Parathyroid adenoma (tissue), 2 donors: ENCODE measurements around the gene IL1R1.

Experiments
- H2AFZ ChIP-seq: fragments of 300-600 bp; sonication (generic); one replicate; pipeline ENCODE4 v1.7.0; 2017; ENCODE audit warnings: antibody characterized with exemption, mild to moderate bottlenecking
- H3K27ac ChIP-seq: fragments of 300-600 bp; sonication (generic); one replicate; pipeline ENCODE4 v1.7.0; 2017
- H3K27me3 ChIP-seq: fragments of 300-600 bp; sonication (generic); one replicate; pipeline ENCODE4 v1.7.0; 2017; ENCODE audit warnings: low read length; ENCODE audit not compliant: control insufficient read depth, insufficient read depth
- H3K36me3 ChIP-seq: fragments of 300-600 bp; sonication (generic); one replicate; pipeline ENCODE4 v1.7.0; 2017; ENCODE audit warnings: low read length; ENCODE audit not compliant: control insufficient read depth, insufficient read depth
- H3K4me1 ChIP-seq: fragments of 300-600 bp; sonication (generic); one replicate; pipeline ENCODE4 v1.7.0; 2017; ENCODE audit warnings: control low read depth
- H3K4me2 ChIP-seq: fragments of 300-600 bp; sonication (generic); one replicate; pipeline ENCODE4 v1.7.0; 2017; ENCODE audit warnings: low read length
- H3K4me3 ChIP-seq: fragments of 300-600 bp; sonication (generic); one replicate; pipeline ENCODE4 v1.7.0; 2017; ENCODE audit warnings: low read depth, low read length
- H3K79me2 ChIP-seq: fragments of 300-600 bp; sonication (generic); one replicate; pipeline ENCODE4 v1.7.0; 2017; ENCODE audit warnings: control low read depth
- H3K9ac ChIP-seq: fragments of 300-600 bp; sonication (generic); one replicate; pipeline ENCODE4 v1.7.0; 2017; ENCODE audit warnings: mild to moderate bottlenecking
- H3K9me3 ChIP-seq: fragments of 300-600 bp; sonication (generic); one replicate; pipeline ENCODE4 v1.7.0; 2017; ENCODE audit warnings: low read length; ENCODE audit not compliant: control insufficient read depth
- TF ChIP-seq, protein P1 (sequence below): fragments of 300-600 bp; sonication (generic); IDR thresholded peaks from one replicate; pipeline ENCODE4 v1.7.0; 2017; ENCODE audit warnings: antibody characterized with exemption, mild to moderate bottlenecking
- donor health status: primary hyperparathyroidism.

Gene IL1R1

GRCh38 chr2:102137138-102137537 is 5.4 kb upstream of the IL1R1 start:
- Histone ChIP-seq H2AFZ (no peak overlapping the region), H3K4me2 (no peak overlapping the region), H3K9me3 (no peaks in the 10 kb centered on the region)

GRCh38 chr2:102138331-102138730 is 4.2 kb upstream of the IL1R1 start:
- H3K79me2 ChIP-seq = peaks cover 8% of the 10 kb centered on the region
- H3K4me1 ChIP-seq = peaks cover 16% of the 10 kb centered on the region
- H3K9me3 ChIP-seq = no peaks in the 10 kb centered on the region
- TF ChIP-seq, protein P1, sequence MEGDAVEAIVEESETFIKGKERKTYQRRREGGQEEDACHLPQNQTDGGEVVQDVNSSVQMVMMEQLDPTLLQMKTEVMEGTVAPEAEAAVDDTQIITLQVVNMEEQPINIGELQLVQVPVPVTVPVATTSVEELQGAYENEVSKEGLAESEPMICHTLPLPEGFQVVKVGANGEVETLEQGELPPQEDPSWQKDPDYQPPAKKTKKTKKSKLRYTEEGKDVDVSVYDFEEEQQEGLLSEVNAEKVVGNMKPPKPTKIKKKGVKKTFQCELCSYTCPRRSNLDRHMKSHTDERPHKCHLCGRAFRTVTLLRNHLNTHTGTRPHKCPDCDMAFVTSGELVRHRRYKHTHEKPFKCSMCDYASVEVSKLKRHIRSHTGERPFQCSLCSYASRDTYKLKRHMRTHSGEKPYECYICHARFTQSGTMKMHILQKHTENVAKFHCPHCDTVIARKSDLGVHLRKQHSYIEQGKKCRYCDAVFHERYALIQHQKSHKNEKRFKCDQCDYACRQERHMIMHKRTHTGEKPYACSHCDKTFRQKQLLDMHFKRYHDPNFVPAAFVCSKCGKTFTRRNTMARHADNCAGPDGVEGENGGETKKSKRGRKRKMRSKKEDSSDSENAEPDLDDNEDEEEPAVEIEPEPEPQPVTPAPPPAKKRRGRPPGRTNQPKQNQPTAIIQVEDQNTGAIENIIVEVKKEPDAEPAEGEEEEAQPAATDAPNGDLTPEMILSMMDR = no peak
- no peak overlapping the region for H3K27ac ChIP-seq
- no peaks in the 10 kb centered on the region for H3K27me3 ChIP-seq
- no peaks in the 10 kb centered on the region for H3K36me3 ChIP-seq
- no peak overlapping the region for H2AFZ ChIP-seq
- H3K4me3 ChIP-seq = no peak overlapping the region
- no peak overlapping the region for H3K4me2 ChIP-seq
- H3K9ac ChIP-seq = no peak overlapping the region

More at GRCh38 chr2:102137138-102137537, 5.4 kb upstream of the IL1R1 start:
- H3K4me3 ChIP-seq = no peak overlapping the region
- H3K9ac ChIP-seq = no peak overlapping the region
- TF ChIP-seq, protein P1 = no peak
- H3K79me2 ChIP-seq = peaks cover 4% of the 10 kb centered on the region
- H3K36me3 ChIP-seq = no peaks in the 10 kb centered on the region
- no peak overlapping the region for H3K27ac ChIP-seq
- no peaks in the 10 kb centered on the region for H3K27me3 ChIP-seq
- peaks cover 16% of the 10 kb centered on the region for H3K4me1 ChIP-seq

DNA sequence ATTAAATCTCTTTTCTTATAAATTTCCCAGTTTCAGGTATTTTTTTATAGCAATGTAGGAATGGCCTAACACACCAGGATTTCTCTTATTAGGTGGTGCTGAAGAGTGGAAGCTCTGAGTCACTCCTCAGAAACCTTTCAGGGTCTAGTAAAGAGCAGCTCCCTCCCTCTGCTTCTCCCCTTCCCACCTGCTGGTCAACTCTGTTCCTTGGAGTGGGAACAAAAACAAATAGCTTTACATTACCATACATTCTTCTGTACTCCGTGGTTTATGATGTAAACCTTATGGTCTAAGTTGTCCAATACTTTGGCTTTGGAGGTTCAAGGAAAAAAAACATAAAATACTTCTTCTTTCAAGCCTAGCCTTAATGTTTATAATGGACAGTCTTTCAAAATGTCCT is 2.7 kb upstream of the IL1R1 start:
- Histone ChIP-seq H3K79me2 (peaks cover 17% of the 10 kb centered on the region), H3K9ac (no peak overlapping the region), H3K27ac (no peak overlapping the region), H3K9me3 (no peaks in the 10 kb centered on the region), H3K36me3 (no peaks in the 10 kb centered on the region), H3K27me3 (no peaks in the 10 kb centered on the region), H3K4me2 (no peak overlapping the region), H3K4me3 (no peak overlapping the region), H2AFZ (no peak overlapping the region), H3K4me1 (peaks cover 24% of the 10 kb centered on the region)
- TF ChIP-seq, protein P1 = no peak

DNA sequence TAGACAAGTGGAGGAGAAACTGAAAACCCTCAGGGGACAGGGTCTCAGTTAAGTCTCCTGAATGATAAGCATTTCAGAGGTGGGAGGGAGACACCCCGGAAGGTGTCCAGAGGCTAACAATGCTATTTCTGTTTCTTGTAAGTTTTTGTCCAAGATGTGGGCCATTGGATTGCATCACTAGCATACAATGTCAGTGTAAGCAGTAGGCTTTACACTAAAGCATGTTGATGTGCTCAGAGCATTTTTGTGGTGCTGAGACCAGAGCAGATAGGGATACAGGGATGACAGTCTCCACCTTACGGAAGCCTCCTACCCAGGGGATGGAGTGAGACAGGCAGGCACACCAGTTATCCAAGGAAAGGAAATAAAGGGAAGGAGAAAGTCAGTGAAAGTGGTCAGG is 2.2 kb upstream of the IL1R1 start:
- Histone ChIP-seq H3K27me3 (no peaks in the 10 kb centered on the region), H3K36me3 (no peaks in the 10 kb centered on the region), H3K9me3 (no peaks in the 10 kb centered on the region), H3K9ac (no peak overlapping the region), H3K4me1 (peaks cover 29% of the 10 kb centered on the region), H3K79me2 (peaks cover 21% of the 10 kb centered on the region), H3K27ac (no peak overlapping the region), H3K4me2 (no peak overlapping the region), H2AFZ (no peak overlapping the region), H3K4me3 (no peak overlapping the region)
- TF ChIP-seq, protein P1 = no peak
